Measurements from ENCODE around the gene WDR1.

WDR1 gene

DNA sequence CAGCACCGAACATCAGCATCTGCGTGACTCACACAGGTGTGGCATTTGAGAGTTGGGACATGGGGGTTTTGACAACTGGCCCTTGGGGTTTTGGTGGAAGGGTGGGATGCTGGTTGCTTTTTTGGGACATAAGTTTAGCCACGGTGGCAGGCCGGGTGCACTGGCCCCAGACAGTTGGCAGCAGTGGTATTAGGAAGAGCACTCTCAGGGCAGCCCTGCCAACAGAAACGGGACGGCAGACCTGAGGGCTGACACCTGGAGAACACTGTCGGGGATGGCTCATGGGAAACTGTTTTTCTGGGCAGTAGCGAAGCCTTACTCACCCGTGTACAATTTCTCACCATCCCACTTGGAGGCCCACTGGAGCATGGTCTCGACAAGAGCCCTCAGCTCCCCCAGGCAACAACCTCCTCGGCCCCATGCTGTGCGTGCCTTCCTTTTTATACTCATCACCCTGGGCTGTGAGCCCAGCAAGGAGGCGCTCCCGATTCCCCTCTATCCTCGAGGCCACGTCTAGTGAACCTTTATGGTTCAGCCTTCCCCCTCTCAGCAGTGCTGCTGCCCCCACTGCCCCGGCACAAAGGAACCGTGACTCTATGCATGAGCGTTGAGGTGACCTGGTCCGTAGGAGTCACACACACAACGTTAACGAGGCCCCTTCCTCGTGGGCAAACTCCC, 30.6 kb downstream of the WDR1 start:
- TF ChIP-seq, protein P1, sequence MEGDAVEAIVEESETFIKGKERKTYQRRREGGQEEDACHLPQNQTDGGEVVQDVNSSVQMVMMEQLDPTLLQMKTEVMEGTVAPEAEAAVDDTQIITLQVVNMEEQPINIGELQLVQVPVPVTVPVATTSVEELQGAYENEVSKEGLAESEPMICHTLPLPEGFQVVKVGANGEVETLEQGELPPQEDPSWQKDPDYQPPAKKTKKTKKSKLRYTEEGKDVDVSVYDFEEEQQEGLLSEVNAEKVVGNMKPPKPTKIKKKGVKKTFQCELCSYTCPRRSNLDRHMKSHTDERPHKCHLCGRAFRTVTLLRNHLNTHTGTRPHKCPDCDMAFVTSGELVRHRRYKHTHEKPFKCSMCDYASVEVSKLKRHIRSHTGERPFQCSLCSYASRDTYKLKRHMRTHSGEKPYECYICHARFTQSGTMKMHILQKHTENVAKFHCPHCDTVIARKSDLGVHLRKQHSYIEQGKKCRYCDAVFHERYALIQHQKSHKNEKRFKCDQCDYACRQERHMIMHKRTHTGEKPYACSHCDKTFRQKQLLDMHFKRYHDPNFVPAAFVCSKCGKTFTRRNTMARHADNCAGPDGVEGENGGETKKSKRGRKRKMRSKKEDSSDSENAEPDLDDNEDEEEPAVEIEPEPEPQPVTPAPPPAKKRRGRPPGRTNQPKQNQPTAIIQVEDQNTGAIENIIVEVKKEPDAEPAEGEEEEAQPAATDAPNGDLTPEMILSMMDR (IDR thresholded peaks at IDR 0.05; ENCODE audit: low read depth, low read length) = no peak
- no peak for DNase-seq (ENCODE audit: extremely low read depth, low read depth)

DNA sequence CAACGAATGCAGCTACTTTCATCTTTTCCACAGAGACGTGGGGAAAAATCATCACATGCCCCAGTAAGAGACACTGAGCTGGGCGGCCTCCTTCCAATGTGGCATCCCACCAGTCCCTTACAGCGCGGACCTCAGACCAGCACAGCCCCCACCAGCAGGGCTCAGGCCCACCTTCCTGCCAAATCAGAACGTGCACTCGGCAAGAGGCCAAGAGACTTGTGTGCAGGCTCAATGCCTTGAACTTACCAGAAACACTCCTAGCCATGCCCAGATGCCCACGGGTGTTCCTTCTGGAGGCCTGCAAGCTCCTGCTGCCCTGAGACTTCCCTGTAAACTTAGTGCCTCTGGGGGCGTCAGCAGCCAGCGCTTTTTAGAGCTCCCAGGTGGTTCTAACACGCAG, 31.2 kb downstream of the WDR1 start:
- DNase-seq (ENCODE audit: extremely low read depth, low read depth) = no peak
- TF ChIP-seq, protein P1 (IDR thresholded peaks at IDR 0.05; ENCODE audit: low read depth, low read length) = no peak

DNA sequence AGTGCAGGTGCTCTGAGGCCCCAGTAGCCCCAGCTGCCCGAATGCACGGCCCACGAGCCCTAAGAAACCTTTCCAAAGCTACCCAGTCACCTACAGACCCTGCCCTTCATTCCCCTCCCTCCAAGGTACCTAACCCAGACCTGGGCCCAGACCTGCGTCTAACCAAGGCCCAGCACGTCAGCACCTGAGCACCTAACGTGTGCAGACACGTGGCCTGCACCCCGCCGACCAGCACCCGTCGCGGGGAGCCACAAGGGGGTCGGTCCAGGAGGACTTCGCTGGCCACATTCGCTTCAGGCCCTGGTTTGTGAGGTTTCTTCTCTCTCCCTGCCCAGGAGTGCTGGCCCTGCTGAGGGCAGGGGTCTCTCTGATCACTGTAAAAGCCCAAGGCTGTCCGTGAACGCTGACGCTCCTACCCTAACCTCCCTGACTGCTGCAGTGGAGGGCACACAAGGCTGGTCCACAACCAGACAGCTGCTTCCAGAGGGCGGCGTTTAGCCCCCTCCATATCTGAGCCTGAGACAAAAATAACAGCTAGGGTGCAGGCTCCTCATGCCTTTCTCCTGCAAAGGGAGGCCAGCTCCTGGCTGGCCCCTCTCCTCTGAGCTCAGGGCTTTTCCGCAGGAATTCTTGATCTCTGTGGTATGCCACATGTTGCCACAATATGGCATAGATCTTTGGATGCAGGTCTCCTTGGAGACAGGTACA, 31.8 kb downstream of the WDR1 start:
- TF ChIP-seq, protein P1 (IDR thresholded peaks at IDR 0.05; ENCODE audit: low read depth, low read length) = no peak
- no peak for DNase-seq (ENCODE audit: extremely low read depth, low read depth)

DNA sequence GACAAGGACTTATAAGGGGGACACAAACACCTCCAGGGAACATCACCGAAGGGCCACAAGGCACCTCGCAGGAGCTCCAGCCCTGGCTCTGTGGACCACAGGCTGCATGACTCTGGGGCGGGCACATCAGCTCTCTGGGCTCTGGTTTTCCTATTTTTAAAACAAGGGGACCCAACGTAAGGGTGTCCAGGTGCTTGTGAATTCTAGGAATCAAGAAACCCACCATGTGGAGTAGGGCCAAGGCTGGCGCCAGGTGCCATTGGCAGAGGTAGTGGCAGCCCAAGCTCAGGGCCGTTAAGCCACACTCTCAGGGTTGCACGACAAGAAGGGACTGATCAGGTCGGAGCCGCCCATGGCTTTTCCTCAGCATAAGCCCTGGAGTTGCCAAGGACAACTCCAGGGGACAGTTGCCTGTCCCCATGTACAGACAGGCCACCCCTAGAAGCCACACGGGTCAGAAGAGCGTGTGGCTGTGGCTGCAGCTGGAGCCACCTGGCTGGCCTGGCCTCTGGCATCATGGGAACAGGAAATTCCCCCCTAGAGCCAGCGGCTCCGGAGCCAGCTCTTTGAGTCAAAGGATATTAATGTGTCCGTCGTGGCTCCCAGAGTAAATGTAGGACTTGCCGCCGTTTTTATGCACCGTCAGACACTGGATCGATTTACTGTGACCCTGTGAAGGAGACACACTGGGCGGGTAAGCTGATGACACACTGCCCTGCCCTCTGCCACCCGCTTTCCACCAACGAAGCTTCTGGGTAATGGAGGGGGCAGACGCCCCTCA, 32.5 kb downstream of the WDR1 start:
- TF ChIP-seq, protein P1 (IDR thresholded peaks at IDR 0.05; ENCODE audit: low read depth, low read length) = no peak
- no peak for DNase-seq (ENCODE audit: extremely low read depth, low read depth)

DNA sequence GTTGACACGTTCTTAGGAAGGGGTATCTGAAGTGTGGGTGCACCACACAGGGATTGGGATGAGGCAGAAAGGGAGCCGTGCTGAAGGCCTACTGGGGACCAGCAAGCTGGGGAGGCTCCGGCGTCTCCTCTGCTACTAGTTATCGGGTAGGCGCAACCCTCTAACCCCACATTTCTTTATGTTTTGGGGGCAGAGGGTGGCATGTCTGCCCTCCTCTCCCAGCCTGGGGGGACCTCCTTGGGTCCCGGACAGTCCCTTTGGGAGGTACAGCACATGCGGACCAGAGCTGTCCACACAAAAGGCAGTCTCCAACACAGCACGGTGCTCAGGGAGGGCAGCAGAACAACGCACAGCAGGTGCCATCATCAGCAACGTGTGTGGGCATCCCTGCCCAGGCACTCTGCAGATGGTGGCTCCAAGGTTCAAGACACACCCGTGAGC, 33.2 kb downstream of the WDR1 start:
- TF ChIP-seq, protein P1 (IDR thresholded peaks at IDR 0.05; ENCODE audit: low read depth, low read length) = no peak
- no peak for DNase-seq (ENCODE audit: extremely low read depth, low read depth)

DNA sequence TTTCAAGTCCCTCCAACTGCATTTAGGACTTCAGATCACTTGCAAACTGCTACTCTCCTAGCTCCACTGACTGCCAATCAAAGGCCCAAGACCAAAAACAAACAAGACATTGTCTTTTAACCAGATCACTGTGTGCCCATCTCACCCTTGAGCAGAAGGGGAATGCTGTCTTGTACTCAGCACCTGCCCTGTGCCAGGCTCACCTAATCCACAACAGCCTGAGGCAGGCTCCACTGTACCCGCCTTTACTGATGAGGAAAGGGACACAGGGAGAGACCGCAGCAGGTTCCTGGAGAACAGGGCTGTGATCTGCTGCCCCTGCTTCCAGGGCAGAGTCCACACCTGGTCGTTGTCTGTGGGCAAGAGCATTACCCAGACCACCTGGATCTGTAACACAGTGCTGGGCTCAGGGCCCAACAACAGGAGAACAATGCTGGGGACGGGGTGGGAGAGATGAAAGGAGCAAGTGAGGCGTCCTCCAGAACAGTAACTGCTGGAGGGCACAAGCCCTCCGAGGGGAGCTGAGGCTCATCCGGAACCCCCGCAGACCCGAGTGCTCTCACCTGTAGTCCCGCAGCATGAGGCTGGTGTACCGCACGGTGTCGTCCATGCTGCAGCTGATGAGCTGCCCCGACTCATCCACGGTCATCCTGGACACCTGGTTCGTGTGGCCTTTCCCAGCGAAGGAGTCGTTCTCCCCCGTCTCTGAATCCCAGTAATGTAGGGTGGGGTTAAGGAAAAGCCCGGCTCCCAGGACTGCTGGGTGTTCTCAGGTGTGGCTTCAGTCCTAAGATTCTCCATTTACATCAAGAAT, 33.9 kb downstream of the WDR1 start:
- TF ChIP-seq, protein P1 (IDR thresholded peaks at IDR 0.05; ENCODE audit: low read depth, low read length) = no peak
- no peak for DNase-seq (ENCODE audit: extremely low read depth, low read depth)
